Kidney epithelial cell (primary cell): Measurements from ENCODE around the gene RGS19. TPM values are rescaled to one million over a fixed set of nuclear protein-coding genes. Genes with fewer than 3 reads are reported as not detected.

Experiments
- DNase-seq: peaks from one replicate; pipeline ENCODE4 v3.0.0-alpha.2; 2010; ENCODE audit warnings: low read depth
- H3K27me3 ChIP-seq: 2 replicates; pipeline ENCODE4 v1.6.0; 2011; ENCODE audit warnings: low read length; ENCODE audit not compliant: control insufficient read depth, insufficient read depth
- H3K36me3 ChIP-seq: 2 replicates; pipeline ENCODE4 v1.5.1; 2011; ENCODE audit warnings: low read length; ENCODE audit not compliant: control insufficient read depth, insufficient read depth
- H3K4me3 ChIP-seq: 2 replicates; pipeline ENCODE4 v1.5.1; 2011; ENCODE audit warnings: low read depth, mild to moderate bottlenecking, control low read depth, low read length
- CTCF ChIP-seq: IDR thresholded peaks from 2 replicates; pipeline ENCODE4 v1.5.1; 2011; ENCODE audit warnings: mild to moderate bottlenecking, moderate library complexity, low read length, control low read depth, inconsistent platforms; ENCODE audit not compliant: insufficient read depth, poor library complexity, severe bottlenecking
- total RNA-seq: library from RNA; depleted of rRNA; stranded (reverse); fragments of >200 nt; gene quantifications from 2 replicates; pipeline ENCODE4 v1.2.3, GENCODE V29; 2015

The RGS19 gene
- total RNA-seq, 1 donor from 2014 or later: 14.1 TPM

- DNase-seq: no peak
- TF ChIP-seq CTCF: no peak
- H3K36me3 ChIP-seq: no peaks in the 10 kb centered on the region
- peaks cover 20% of the 10 kb centered on the region for H3K27me3 ChIP-seq
- H3K4me3 ChIP-seq: no peak overlapping the region
Observed at GRCh38 chr20:64056889-64057627, 22.3 kb downstream of the RGS19 start.

- H3K36me3 ChIP-seq: no peaks in the 10 kb centered on the region
- DNase-seq: no peak
- no peak overlapping the region for H3K4me3 ChIP-seq
- no peak for TF ChIP-seq CTCF
- peaks cover 24% of the 10 kb centered on the region for H3K27me3 ChIP-seq
Observed at GRCh38 chr20:64056639-64056888, 22.8 kb downstream of the RGS19 start.

- H3K36me3 ChIP-seq: no peaks in the 10 kb centered on the region
- H3K27me3 ChIP-seq: peaks cover 29% of the 10 kb centered on the region
- TF ChIP-seq CTCF: no peak
- DNase-seq: no peak
- H3K4me3 ChIP-seq: no peak overlapping the region
Observed at GRCh38 chr20:64055893-64056638, 23.3 kb downstream of the RGS19 start.

DNA sequence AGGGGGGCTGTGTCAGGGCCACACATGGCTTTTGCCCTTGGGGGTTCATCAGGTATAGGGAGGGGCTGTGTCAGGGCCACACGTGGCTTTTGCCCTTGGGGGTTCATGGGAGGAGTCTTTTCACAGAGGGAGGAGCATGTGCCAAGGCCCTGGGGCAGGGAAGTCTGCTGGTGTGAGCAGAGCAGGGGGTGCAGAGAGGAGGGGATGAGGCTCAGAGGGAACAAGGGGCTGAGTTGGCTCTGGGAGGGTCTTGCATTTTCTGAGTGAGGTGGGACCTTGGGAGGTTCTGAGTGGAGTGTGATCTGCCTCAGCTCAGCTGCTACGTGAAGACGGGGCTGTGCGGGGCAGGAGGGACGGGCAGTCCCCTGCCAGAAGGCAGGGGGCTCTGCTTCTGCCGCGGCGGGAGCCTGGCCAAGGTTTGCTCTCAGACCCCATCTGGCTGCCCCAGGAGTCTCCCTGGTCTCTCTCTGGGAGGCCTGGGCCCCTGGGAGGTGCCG is 23.9 kb downstream of the RGS19 start:
- H3K4me3 ChIP-seq: no peak overlapping the region
- no peak for TF ChIP-seq CTCF
- peaks cover 34% of the 10 kb centered on the region for H3K27me3 ChIP-seq
- no peaks in the 10 kb centered on the region for H3K36me3 ChIP-seq
- no peak for DNase-seq

- Histone ChIP-seq H3K36me3 (no peaks in the 10 kb centered on the region), H3K4me3 (no peak overlapping the region), H3K27me3 (peaks cover 44% of the 10 kb centered on the region)
- TF ChIP-seq CTCF: peak; percentile 39
- DNase-seq: no peak
Observed at GRCh38 chr20:64053841-64054661, 25.3 kb downstream of the RGS19 start.
